Natural killer cell treated with Interleukin-12 subunit alpha and Interleukin-12 subunit beta and Interleukin-15 and Interleukin-18, amount 100 ng/mL, for 72 hours (primary cell): ENCODE results near the gene NOL9. TPM values are rescaled to one million over a fixed set of nuclear protein-coding genes. Genes with fewer than 3 reads are reported as not detected.

Source experiments
- total RNA-seq, 2 donors: library from RNA; stranded (reverse); gene quantifications; one replicate each; pipeline ENCODE4 v1.2.3, GENCODE V29; 2022

NOL9 gene
- total RNA-seq, 2 donors from 2014 or later, result 41.6 to 80.5 TPM

Other genes starting within 250 kb of the NOL9 start
- gene ACOT7, start 160.7 kb downstream of the NOL9 start, total RNA-seq, result 10 to 100 TPM; 49.5 to 87.5 TPM
- not detected for gene HES2, start 134.6 kb downstream of the NOL9 start, total RNA-seq
- gene ESPN, start 129.7 kb downstream of the NOL9 start, total RNA-seq, result under 1 TPM; 0.14 to 0.84 TPM
- 100 to 1,000 TPM in 1 of 2 donors, 10 to 100 TPM in 1; 83.6 to 106 TPM for gene TNFRSF25, start 88.3 kb downstream of the NOL9 start, total RNA-seq
- gene PLEKHG5, start 62.8 kb downstream of the NOL9 start, total RNA-seq, result under 1 TPM; 0.33 to 0.81 TPM
- gene TAS1R1, start 794 bp upstream of the NOL9 start, total RNA-seq, result not detected
- 10 to 100 TPM; 29.8 to 50.5 TPM for gene ZBTB48, start 25.5 kb upstream of the NOL9 start, total RNA-seq
- 10 to 100 TPM; 20.2 to 46.2 TPM for gene KLHL21, start 48.4 kb upstream of the NOL9 start, total RNA-seq
- gene PHF13, start 59.2 kb upstream of the NOL9 start, total RNA-seq, result 10 to 100 TPM; 10.8 to 14.7 TPM
- gene THAP3, start 70.4 kb upstream of the NOL9 start, total RNA-seq, result 10 to 100 TPM; 18.7 to 33.2 TPM
- gene DNAJC11, start 147.3 kb upstream of the NOL9 start, total RNA-seq, result 10 to 100 TPM; 60.7 to 96.8 TPM
- 10 to 100 TPM; 36.5 to 57.5 TPM for gene CAMTA1, start 230.9 kb upstream of the NOL9 start, total RNA-seq